Measurements from ENCODE around the gene SNRNP48. TPM values are rescaled to one million over a fixed set of nuclear protein-coding genes. Genes with fewer than 3 reads are reported as not detected.

The SNRNP48 gene
- polyA plus RNA-seq, 1 of the 3 experiments (the other 2 are of a cell fraction), result 5.7 TPM

DNA sequence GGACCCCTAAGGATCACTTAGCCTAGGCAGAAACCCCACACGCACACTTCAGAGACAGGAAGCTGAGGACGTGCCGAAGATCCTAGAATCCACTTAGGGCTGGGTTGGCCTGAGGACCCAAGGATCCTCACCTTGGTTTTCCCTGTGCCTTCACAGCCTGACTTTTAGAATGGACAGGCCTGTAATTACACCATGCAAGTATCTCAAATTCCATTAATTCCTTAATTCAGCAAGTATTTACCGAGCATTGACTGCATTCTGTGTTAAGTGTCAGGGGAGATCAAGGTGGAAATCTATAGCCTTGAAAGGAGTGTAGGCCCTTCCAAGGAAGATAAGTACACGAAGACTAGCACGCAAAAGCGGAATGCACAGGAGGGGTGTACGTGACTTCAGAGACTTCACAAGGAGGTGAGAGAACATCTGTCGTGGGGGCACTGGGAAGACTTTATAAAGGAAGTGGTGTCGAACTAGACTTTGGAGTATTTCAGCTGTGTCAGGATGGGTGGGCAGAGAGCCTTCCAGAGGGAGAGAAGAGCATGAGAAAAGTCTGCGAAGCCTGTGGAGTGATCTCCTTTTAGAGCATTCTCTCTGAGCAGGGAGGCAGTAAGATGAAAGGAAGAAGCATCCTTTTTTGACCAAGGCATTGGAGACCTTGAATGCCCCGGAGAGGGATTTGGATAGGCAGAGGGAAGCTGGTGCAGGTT is 44.5 kb upstream of the SNRNP48 start:
- POLR2A ChIA-PET, result no interaction called here
- TF ChIP-seq SMC3 (IDR thresholded peaks at IDR 0.05; ENCODE audit: low read depth, low read length) (no peak), MXI1 (IDR thresholded peaks at IDR 0.05; ENCODE audit: low read depth, low read length) (no peak), RXRA (IDR thresholded peaks at IDR 0.05; ENCODE audit: borderline replicate concordance, low read depth) (no peak)
- Histone ChIP-seq H2AFZ (ENCODE audit: low read depth) (no peak overlapping the region), H3K9me3 (no peaks in the 10 kb centered on the region), H3K9ac (no peak overlapping the region), H3K79me2 (ENCODE audit: insufficient read depth) (no peaks in the 10 kb centered on the region), H3F3A (replicated peaks; ENCODE audit: insufficient read depth) (no peaks in the 10 kb centered on the region), H3K4me2 (no peak overlapping the region), H4K20me1 (ENCODE audit: insufficient read depth) (no peaks in the 10 kb centered on the region), H3K27me3 (ENCODE audit: insufficient read depth) (peaks cover 93% of the 10 kb centered on the region), H3K4me1 (ENCODE audit: control insufficient read depth in 1 of 2, insufficient read depth in 2 of 2, low read depth in 1 of 2, low read length in 1 of 2) (no peaks in the 10 kb centered on the region; a peak in 1 of 4 replicates), H3K4me3 (ENCODE audit: low read depth in 2 of 2, low read length in 1 of 2) (no peak overlapping the region), H3K9me2 (no peaks in the 10 kb centered on the region), H3K27ac (ENCODE audit: low read depth in 2 of 2, low read length in 1 of 2) (no peak overlapping the region), H3K36me3 (replicated peaks in 1 of 2; ENCODE audit: control insufficient read depth in 1 of 2, insufficient read depth in 2 of 2, low read length in 1 of 2) (no peaks in the 10 kb centered on the region)
- CTCF ChIA-PET, result interaction anchor here (0.6 to 0.9 kb wide), 3 partner anchors 10 to 132 kb away, joined by 3 read pairs; no protein-coding TSS in a partner anchor
- 54% methylated on average over 12 of the region's 12 CpGs for WGBS (ENCODE audit: low lambda C conversion rate)
- DNase-seq, result no peak

DNA sequence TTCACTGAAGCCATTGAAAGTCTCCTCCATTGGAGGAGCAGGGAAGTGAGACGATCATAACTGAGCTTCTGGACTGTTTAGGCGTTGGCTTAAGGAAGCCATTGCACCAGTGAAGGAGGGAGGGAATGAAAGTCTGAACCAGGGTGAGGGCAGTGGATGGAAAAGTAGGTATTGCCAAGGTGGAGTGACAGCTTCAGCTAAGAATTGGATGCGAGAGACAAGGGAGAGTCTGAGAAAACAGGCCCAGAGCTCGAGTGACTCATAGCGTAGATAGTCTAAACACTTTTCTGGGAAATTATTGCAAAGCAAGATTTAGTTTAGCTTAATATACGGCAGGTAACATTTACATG is 44.0 kb upstream of the SNRNP48 start:
- Histone ChIP-seq H3K9me3 (no peaks in the 10 kb centered on the region), H3K27me3 (ENCODE audit: insufficient read depth) (peaks cover 90% of the 10 kb centered on the region), H3K9me2 (no peaks in the 10 kb centered on the region), H3K4me3 (ENCODE audit: low read depth in 2 of 2, low read length in 1 of 2) (no peak overlapping the region), H3K36me3 (replicated peaks in 1 of 2; ENCODE audit: control insufficient read depth in 1 of 2, insufficient read depth in 2 of 2, low read length in 1 of 2) (no peaks in the 10 kb centered on the region), H3K27ac (ENCODE audit: low read depth in 2 of 2, low read length in 1 of 2) (no peak overlapping the region), H4K20me1 (ENCODE audit: insufficient read depth) (no peaks in the 10 kb centered on the region), H3F3A (replicated peaks; ENCODE audit: insufficient read depth) (no peaks in the 10 kb centered on the region), H3K4me2 (no peak overlapping the region), H3K4me1 (ENCODE audit: control insufficient read depth in 1 of 2, insufficient read depth in 2 of 2, low read depth in 1 of 2, low read length in 1 of 2) (no peaks in the 10 kb centered on the region; a peak in 1 of 4 replicates), H3K9ac (no peak overlapping the region), H3K79me2 (ENCODE audit: insufficient read depth) (no peaks in the 10 kb centered on the region), H2AFZ (ENCODE audit: low read depth) (no peak overlapping the region)
- 37% methylated on average over 6 of the region's 6 CpGs for WGBS (ENCODE audit: low lambda C conversion rate)
- TF ChIP-seq, protein P1, sequence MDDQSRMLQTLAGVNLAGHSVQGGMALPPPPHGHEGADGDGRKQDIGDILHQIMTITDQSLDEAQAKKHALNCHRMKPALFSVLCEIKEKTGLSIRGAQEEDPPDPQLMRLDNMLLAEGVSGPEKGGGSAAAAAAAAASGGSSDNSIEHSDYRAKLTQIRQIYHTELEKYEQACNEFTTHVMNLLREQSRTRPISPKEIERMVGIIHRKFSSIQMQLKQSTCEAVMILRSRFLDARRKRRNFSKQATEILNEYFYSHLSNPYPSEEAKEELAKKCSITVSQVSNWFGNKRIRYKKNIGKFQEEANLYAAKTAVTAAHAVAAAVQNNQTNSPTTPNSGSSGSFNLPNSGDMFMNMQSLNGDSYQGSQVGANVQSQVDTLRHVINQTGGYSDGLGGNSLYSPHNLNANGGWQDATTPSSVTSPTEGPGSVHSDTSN (IDR thresholded peaks at IDR 0.05), result no peak
- TF ChIP-seq MXI1 (IDR thresholded peaks at IDR 0.05; ENCODE audit: low read depth, low read length), result no peak
- TF ChIP-seq, protein P2, sequence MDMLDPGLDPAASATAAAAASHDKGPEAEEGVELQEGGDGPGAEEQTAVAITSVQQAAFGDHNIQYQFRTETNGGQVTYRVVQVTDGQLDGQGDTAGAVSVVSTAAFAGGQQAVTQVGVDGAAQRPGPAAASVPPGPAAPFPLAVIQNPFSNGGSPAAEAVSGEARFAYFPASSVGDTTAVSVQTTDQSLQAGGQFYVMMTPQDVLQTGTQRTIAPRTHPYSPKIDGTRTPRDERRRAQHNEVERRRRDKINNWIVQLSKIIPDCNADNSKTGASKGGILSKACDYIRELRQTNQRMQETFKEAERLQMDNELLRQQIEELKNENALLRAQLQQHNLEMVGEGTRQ (IDR thresholded peaks at IDR 0.05; ENCODE audit: borderline replicate concordance, low read depth, low read length), result no peak
- TF ChIP-seq FOXJ3 (CRISPR knock-in tag; IDR thresholded peaks at IDR 0.05), result no peak
- TF ChIP-seq FOXM1 (IDR thresholded peaks at IDR 0.05; ENCODE audit: low read depth), result no peak
- no peak for TF ChIP-seq YY1 (IDR thresholded peaks at IDR 0.05; ENCODE audit: low read depth)
- no peak for TF ChIP-seq GATA2 (CRISPR knock-in tag; IDR thresholded peaks at IDR 0.05)
- TF ChIP-seq RAD21 (IDR thresholded peaks at IDR 0.05; ENCODE audit: low read length), result no peak
- TF ChIP-seq, protein P3, sequence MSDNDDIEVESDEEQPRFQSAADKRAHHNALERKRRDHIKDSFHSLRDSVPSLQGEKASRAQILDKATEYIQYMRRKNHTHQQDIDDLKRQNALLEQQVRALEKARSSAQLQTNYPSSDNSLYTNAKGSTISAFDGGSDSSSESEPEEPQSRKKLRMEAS (IDR thresholded peaks at IDR 0.05; ENCODE audit: low read depth), result no peak
- TF ChIP-seq CHD2 (IDR thresholded peaks at IDR 0.05; ENCODE audit: low read length, partially characterized antibody), result no peak
- TF ChIP-seq GABPA (IDR thresholded peaks at IDR 0.05; ENCODE audit: low read depth), result no peak
- TF ChIP-seq, protein P4, sequence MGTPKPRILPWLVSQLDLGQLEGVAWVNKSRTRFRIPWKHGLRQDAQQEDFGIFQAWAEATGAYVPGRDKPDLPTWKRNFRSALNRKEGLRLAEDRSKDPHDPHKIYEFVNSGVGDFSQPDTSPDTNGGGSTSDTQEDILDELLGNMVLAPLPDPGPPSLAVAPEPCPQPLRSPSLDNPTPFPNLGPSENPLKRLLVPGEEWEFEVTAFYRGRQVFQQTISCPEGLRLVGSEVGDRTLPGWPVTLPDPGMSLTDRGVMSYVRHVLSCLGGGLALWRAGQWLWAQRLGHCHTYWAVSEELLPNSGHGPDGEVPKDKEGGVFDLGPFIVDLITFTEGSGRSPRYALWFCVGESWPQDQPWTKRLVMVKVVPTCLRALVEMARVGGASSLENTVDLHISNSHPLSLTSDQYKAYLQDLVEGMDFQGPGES (IDR thresholded peaks at IDR 0.05; ENCODE audit: low read depth, low read length), result no peak
- TF ChIP-seq SMC3 (IDR thresholded peaks at IDR 0.05; ENCODE audit: low read depth, low read length), result no peak
- TF ChIP-seq, protein P5, sequence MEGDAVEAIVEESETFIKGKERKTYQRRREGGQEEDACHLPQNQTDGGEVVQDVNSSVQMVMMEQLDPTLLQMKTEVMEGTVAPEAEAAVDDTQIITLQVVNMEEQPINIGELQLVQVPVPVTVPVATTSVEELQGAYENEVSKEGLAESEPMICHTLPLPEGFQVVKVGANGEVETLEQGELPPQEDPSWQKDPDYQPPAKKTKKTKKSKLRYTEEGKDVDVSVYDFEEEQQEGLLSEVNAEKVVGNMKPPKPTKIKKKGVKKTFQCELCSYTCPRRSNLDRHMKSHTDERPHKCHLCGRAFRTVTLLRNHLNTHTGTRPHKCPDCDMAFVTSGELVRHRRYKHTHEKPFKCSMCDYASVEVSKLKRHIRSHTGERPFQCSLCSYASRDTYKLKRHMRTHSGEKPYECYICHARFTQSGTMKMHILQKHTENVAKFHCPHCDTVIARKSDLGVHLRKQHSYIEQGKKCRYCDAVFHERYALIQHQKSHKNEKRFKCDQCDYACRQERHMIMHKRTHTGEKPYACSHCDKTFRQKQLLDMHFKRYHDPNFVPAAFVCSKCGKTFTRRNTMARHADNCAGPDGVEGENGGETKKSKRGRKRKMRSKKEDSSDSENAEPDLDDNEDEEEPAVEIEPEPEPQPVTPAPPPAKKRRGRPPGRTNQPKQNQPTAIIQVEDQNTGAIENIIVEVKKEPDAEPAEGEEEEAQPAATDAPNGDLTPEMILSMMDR (IDR thresholded peaks at IDR 0.05), result no peak
- TF ChIP-seq ELF1 (IDR thresholded peaks at IDR 0.05), result no peak
- POLR2A ChIA-PET, result no interaction called here
- DNase-seq, result no peak
- CTCF ChIA-PET, result interaction anchor here (0.6 to 0.9 kb wide), 3 partner anchors 10 to 132 kb away, joined by 3 read pairs; no protein-coding TSS in a partner anchor

All from SK-N-SH (cell line).